AG10803 (cell line): ENCODE data around the gene JADE3.
A peak's percentile ranks its signal among the peaks of the same experiment; 100 is the strongest.

Experiments used
- DNase-seq: peaks from one replicate; pipeline ENCODE4 v3.0.0; 2010; ENCODE audit warnings: low read depth
- H3K4me3 ChIP-seq: 2 replicates; pipeline ENCODE4 v1.5.1; 2011; ENCODE audit warnings: mild to moderate bottlenecking, low read length, control low read depth
- TF ChIP-seq, protein P1 (sequence below): conservative IDR thresholded peaks from 2 replicates; pipeline ENCODE4 v1.5.1; 2011; ENCODE audit warnings: mild to moderate bottlenecking, low read length, control low read depth, inconsistent platforms

The JADE3 gene

GRCh38 chrX:46991664-46992063, 79.4 kb downstream of the JADE3 start:
- H3K4me3 ChIP-seq, result no peak overlapping the region
- TF ChIP-seq, protein P1, sequence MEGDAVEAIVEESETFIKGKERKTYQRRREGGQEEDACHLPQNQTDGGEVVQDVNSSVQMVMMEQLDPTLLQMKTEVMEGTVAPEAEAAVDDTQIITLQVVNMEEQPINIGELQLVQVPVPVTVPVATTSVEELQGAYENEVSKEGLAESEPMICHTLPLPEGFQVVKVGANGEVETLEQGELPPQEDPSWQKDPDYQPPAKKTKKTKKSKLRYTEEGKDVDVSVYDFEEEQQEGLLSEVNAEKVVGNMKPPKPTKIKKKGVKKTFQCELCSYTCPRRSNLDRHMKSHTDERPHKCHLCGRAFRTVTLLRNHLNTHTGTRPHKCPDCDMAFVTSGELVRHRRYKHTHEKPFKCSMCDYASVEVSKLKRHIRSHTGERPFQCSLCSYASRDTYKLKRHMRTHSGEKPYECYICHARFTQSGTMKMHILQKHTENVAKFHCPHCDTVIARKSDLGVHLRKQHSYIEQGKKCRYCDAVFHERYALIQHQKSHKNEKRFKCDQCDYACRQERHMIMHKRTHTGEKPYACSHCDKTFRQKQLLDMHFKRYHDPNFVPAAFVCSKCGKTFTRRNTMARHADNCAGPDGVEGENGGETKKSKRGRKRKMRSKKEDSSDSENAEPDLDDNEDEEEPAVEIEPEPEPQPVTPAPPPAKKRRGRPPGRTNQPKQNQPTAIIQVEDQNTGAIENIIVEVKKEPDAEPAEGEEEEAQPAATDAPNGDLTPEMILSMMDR, result no peak
- no peak for DNase-seq

GRCh38 chrX:46992070-46992469, 79.8 kb downstream of the JADE3 start:
- TF ChIP-seq, protein P1, result no peak
- no peak overlapping the region for H3K4me3 ChIP-seq
- DNase-seq, result no peak

GRCh38 chrX:46994096-46994495, 81.9 kb downstream of the JADE3 start:
- no peak overlapping the region for H3K4me3 ChIP-seq
- DNase-seq, result peak; percentile 1
- TF ChIP-seq, protein P1, result no peak

GRCh38 chrX:47012131-47012530, 99.9 kb downstream of the JADE3 start:
- no peak overlapping the region for H3K4me3 ChIP-seq
- DNase-seq, result no peak
- TF ChIP-seq, protein P1, result no peak

GRCh38 chrX:47026198-47026597, 114.0 kb downstream of the JADE3 start:
- no peak overlapping the region for H3K4me3 ChIP-seq
- no peak for DNase-seq
- TF ChIP-seq, protein P1, result no peak

DNA sequence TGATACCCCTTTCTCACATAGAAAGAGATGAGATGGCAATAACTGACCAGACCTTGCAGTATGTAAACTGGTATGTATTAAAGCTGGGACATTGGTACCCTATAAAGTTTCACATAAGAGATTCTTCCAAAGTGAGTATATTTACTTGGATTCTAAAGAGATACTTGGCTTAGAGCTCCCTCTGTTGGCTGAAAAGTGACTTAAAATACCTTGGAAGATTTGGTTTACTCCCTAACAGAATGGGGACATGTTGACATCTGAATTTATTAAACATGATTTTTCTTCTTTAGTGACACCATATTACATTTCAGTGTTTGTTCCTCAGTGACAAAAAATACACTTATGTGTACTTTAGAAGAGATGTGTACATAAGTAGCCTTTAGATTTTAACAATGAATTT, 118.1 kb downstream of the JADE3 start:
- TF ChIP-seq, protein P1, result peak; percentile 60

DNA sequence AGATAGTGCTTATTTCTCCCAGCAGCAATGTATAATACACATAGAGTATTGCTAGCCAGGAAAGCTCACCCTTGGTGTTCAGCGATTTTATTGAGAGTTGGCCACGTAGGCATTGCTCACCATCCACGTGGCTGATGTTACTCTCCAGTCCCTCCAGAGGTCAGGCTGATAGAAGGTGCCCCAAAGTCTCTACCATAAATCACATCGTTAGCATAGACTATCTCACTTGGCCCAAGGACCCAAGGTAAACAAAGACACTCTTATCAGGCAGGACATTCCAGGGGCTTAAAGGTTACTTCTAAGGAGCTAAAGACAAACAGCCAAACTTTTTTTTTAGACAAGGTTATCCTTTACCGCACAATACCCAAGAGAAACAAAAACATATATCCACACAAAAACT, 135.8 kb downstream of the JADE3 start:
- DNase-seq, result no peak
- no peak overlapping the region for H3K4me3 ChIP-seq
- TF ChIP-seq, protein P1, result no peak

More for the DNA sequence above, 118.1 kb downstream of the JADE3 start:
- DNase-seq, result peak; percentile 57
- no peak overlapping the region for H3K4me3 ChIP-seq
